GM18867 (cell line): ENCODE measurements around the gene KRT2.

ENCODE experiments used
- ATAC-seq: cut with Tn5 transposase; IDR thresholded peaks from one replicate; pipeline ENCODE4 v1.9.1; 2021; ENCODE audit warnings: mild to moderate bottlenecking, moderate library complexity; ENCODE audit not compliant: unreplicated experiment

KRT2 gene

DNA sequence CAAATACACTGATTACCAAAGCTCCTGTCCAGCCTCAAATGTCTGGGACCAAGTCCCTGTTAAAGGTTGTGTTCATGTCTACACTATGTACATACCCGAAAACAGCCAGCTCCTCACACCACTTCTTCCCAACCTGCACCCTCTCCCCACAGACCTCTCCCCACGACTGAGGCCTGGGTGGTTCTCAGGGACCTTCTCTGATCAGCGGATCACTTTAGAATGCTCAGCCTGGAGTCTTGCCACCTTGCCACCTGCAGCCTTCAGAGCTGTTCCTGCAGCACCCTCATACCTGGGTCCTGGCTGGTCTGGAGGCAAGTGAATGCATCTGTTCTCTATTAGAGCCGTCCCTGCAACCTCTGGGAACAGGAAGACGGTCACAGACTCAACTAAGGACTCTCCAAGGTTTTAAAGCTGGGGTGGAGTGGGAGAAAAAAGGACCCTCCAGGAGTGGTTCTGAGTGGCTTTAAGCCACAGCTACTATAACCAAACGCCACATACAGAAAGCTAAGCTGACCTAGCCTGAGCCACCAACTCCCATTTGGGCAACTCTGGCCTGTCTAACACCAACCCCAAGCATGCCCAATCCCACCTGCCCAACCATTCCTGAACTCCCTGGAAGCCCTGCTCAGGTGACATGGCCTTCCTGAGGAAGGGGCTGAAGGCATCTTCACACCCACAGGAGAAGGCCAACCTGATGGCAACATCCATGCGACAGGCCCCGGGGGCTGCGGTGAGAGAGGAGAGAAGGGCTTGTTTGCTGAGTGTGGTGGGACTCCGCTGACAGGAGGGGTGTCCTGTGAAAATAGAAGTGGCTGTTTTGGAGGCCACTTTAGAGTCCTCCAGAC, 8.6 kb downstream of the KRT2 start:
- ATAC-seq = no peak

DNA sequence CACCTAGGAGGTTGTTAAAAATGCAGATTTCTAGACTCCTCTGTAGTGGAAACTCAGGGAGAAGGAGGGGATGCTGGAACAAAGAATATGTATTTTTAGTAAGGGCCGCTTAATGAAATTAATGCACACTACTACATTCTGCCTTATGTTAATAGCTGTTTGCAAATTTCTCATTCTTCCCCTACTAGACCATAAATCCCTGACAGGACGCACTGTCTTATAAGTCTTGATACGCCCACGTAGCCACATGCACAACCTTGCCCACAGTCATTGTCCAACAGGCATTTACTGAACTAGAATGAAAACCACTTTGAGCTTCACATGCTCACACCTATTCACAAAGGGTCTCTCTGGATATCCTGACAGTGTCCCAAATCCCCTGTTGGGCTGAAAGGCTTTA, 10.5 kb downstream of the KRT2 start:
- no peak for ATAC-seq

DNA sequence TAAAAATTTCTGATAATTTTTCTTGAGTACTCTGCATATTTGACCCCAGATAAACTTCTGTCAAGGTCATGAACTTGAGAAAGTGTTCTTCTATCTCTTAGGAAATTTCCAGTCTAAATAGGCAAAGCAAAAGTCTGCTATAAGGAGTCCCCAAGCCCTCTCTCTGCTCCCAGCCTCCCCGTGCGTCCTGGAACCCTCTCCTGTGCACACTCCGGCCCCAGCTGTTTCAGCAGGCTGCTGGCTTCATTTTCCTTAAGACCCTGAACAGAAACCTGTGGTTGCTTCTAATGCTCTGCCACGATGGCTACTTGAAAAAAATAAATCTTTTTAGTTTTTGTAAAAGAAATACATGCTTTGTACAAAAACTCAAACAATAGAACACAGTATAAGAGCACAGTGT, 14.7 kb downstream of the KRT2 start:
- ATAC-seq = no peak

DNA sequence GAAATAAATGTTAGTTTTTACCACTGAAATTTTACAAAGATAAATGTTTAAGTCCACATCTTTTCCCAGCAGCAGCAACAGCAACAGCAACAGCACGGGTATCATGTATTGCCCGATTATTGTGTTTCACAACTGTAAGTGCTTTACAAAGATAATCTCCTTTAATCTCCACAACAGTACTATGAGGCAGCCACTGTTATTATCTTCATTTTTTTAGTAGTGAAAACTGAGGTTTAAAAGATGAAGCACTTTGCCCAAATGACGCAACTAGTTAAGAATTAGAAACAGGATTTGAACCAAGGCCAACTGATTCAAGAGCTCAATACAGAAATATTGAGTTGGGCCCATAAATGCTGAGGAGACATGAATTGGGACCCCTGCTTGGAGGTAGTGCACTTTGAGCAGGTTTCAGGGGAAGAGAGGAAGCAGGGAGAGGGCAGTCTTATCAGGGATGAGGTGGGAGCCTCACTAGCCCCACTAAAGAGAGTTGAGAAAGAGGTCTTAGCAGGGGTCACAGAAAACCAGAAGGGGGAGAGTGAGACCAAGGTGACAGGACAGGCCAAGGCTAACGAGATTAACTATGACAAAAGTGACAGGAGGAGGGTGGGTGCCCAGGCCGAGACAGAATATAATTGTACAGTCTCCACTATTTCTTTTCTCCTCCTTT, 15.3 kb downstream of the KRT2 start:
- no peak for ATAC-seq

DNA sequence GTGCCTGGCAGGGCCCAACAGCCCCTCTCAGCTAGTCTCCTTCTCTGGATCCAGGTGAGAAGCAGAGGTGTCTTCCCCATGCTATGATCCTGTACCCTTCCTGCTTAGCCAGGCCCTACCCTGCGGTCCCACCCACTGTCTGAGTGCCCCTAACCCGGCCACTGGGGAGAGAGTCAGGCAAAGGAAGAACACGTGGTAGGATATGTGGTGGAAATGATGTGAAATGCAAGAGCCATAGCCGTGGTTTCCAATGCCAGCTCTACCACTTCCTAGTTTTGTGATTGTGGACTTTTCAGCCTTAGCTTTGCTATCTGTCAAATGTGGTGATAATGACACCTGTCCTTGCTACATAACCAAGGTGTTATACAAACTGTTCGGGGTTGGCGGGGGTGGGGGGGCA, 15.8 kb downstream of the KRT2 start:
- ATAC-seq = no peak

DNA sequence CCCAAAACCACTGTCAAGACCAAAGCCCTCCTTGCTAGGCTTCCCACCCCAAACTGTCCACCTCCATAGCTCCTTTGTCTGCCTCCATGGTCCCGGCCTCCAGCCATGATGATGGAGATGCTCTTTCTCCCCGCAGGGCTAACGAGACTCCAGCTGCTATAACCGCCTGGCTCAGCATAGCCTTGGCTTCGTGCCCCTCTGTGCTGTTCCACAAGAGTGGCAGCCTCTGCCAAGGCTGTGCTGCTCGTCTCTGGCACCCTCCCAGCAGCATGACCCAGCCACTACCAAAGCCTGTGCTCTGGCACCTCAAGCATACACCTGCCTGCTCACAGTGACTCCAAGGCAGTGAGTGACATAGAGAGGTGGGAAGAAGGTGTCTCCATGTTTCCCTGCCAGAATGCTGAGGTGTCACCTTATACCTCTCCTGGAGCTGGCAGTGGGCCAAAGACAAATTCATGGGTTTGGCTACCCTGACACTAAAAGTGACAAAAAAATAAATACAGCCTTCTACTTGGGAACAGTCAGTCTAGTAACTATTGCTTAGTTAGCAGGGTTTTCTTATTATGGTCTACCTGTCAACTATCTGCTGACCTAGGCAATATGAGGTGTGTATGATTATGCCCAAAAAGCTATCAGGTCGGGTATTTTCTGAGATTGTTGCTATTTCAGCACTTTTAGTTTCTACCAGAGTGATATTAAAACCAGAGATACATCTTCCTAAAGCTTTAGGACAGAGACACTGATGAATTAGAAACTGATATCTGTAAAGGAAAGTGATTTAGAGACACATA, 17.6 kb downstream of the KRT2 start:
- no peak for ATAC-seq

DNA sequence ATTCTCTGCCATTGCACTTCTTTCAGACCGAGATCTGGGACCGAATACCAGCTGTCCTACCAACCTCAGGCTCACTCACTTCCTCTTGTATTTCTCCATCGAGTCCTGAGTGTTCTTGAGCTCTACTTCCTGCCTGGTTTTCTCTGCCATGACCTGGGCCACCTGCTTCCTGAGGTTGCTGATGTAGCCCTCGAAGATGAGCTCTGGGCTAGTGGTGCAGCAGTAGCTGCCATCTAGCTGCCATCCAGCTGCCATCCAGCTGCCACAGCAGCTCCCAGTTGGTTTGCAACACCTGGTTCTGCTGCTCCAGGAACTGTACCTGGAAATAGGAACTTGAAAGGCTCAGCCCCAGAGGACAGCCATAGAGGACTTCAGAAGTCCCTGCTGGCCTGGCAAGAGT, 18.6 kb downstream of the KRT2 start:
- no peak for ATAC-seq

DNA sequence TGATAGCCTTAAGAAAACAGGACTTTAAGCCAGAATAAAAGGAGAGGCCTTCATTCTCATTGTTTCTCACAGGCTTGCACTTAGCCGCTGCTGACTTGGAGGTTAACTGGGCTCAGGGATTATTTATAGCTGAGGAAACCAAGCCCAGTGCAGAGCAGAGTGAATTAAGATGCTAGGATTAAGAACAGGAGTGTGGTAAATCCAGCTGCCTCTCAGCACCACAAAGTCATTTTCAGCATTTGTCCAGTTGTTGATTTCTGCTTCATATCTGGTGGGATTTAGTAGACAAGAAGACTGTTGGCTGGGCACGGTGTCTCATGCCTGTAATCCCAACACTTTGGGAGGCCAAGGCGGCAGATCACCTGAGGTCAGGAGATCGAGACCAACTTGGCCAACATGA, 19.4 kb downstream of the KRT2 start:
- no peak for ATAC-seq

DNA sequence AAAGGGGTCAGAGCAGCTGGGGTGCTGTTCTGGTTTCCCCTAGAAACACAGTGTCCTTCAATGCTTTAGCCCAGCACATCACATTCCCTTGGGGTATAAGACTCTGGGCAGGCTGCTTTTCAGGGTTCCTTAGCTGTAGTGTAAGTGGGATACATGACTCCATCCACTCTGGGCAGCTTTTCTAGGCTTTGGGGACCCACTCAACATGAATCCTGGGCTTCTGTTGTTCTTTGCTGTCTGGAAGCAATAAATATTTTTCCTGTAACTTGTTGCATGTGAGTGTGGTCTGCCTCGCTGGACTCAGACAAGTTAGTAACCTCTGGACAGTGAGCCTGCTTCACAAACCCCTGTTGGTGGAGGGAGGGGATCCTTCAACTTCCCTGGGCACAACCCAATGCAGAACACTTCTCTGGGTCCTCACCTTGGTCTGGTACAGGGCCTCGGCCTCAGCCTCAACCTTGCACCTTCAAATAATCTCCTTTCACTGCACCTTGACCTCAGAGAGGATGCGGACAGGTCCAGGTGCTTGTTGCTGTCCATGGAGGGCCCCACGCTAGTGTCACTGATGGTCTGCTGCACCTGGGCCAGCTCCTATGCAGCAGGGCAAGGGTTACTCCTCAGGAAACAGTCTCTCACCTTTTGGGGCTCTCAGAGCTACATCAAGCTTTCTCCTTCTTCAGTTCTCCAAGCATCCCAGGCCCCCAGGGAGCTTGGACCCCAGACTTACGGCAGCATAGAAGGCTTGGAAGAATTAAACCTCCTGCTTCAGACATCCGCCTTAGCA, 20.1 kb downstream of the KRT2 start:
- no peak for ATAC-seq

DNA sequence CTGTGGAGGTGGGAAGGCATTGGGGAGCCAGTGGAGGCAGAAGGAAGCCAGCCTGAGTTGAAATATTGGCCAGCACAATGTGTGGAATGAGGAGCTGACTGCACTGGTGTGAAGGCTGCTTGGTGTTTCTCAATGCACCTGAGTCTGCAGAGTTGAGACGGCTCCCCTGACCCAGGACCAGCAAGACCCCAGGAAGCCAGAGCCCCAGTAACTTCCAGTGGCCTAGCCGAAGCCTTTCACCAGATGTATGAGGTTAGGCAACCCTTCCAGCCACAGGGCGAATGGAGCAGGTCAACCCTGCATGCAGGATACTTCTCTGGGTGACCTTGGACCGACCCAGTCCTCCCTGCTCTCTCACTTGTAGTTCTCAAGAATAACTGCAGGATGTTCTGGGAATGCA, 20.7 kb downstream of the KRT2 start:
- no peak for ATAC-seq

DNA sequence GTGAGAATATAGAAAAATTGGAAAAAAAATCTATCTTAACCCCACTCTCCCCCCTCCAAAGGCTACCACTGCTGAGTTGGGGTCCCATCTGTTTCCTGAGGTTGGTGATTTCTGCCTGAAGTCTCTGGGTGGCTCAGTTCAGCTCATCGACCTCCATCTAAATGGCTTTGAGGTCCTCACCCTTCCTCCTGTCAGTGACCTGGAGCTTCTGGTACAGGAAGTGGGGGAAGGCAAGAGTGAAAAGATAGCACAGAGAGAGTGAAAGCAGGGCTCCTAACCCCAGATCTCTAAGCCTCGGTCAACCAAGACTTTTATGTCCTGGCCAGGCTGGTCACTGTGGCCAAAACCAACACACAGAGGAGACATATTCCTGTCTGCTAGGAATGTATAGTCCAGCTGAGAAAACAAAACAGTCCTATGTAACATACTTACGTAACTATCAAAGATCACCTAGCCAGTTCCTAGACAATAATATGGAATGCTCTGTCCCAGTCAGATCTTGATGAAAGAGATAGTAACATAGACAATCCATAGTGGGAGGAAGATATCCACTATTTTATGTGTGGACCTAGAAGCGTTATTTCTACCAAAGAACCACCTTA, 21.3 kb downstream of the KRT2 start:
- ATAC-seq = no peak

DNA sequence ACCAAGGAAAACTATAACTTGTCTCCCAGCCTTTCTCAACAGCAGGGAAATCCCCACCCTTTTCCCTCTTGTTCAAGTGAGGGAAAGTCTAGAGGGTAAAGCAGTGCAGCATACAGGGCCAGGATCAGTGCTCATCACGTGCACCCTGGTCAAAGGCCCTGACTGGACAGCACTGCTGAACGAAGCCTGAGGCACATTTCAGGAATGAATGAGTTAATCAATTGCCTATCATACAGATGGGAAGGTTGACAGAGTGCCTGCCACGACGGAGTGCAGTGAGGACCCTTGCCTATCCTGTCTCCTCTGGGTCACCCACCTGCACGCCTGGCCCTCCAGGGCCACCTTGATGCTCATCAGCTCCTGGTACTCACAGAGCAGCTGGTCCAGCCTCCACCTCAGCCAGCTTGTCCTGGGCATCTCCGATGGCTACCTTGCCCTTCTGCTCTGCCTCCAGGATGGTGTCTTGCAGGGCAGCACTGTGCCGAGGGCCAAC, 22.0 kb downstream of the KRT2 start:
- no peak for ATAC-seq

DNA sequence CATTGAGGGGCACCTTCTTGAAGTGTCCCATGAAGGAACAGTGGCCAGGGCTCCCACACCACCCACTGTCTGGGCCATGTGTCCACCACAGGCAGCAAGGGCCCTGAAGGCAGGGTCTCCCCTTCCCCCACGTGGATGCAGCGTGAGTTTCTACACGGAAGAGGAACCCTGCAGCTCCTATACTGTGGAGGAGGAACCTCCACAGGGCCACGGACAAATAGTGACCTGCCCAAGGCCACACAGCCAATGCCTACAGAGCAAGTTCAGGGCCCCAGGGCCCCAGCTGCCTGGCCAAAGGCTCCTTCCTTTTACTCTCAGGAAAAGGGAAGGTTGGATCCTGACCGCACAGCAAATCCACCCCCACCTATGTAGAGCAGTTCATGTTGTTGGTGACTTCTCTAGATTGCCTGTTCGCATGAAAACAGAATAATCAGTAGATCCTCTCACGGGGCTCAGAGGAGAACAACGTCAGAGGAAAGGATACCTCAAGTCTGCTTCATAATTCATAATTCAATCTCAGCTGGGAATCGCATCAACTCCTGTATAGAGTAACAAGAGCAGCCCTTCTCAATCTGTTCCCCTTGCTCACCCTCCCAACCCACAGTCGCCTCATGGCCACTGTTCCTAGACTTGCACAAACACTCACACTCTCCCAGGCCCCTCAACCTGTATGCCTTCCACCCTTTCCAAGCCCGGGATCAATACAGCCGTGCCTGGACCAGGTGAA, 22.6 kb downstream of the KRT2 start:
- no peak for ATAC-seq

DNA sequence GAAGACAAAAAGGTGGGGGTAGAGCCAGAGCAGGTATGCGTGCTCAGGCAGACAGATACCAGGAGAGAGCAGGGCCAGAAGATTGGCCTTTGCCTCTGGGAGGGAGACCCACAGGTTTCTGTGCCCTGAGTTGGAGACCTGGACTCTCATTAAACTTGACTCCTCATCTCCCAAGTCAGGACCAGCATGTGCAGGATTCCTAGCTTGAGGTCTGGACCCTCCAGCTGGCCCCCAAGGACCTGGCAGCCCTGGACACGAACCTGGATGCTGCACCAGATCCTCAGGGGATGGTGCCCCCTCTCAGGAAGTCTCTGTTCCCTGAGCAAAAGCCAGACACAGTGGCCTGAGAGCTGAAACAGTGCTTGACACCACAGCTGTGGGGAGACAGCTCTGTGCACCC, 23.2 kb downstream of the KRT2 start:
- no peak for ATAC-seq

DNA sequence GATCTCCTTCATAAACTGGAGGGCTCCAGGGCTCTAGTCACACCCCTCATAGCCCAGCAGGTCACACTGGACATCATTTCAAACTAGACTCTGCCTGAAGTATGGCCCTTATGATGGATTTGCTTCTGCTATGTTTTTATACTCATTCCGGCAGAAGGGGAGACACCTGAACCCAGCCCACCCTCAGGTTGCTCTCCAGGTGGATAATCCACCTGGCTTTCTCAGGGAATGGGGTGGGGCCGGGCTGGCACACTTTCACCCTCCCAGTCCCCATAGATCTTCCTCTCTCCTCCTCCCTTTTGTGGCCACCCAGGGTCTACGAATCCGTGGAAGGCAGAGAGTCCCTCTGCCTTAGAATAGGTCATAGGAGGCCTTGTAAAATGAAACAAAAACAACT, 23.9 kb downstream of the KRT2 start:
- no peak for ATAC-seq

DNA sequence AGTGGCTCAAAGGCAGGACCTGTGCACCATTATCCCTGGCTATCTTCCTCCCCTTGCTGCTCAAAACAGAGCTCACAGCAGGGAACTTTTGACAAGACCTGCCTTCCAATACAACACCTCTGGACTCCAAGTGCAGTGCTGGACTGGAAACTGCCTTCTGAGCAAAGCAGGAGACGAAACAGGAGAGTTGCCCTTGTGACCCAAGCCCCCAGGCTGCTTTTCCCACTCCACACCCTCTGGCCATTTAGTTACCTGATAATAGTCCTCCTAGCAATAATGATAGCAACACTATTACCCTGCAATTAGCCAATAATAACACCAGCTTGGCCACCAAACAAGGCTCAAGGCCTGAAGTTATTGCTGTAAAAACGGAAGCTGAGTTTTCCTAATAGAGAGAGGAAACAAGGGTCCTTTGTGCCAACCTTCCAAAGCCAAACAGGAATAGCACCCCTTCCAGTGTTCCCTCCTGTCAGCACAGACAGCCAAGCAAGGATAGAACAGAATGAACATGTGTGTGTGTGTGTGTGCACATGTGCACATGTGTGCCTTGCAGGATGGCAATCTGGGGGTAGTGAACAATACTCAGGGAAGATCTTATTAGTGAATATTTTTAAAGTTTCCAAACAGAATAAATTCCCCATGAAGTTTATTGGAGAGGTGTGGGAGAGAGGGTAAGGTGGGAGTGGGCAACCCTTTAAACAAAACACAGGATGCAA, 24.5 kb downstream of the KRT2 start:
- no peak for ATAC-seq

DNA sequence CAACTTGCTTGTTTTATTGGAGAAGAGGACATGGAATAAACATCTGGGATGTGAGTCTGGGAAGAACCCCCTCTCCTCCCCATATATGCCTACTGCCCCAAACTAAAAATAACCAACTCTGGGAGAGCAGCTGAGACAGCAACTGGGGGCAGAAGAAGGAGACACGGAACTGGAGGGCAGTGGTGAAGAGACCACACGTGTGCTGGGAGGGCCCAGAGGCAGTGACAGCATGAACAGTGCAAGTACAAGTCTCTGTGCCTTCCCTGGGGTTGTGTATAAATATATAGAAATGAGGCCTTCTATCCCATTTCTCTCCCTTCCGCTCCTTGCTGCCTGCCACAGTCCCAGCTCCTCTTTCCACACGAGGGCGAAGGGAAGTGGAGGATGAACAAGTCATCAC, 29.7 kb downstream of the KRT2 start:
- ATAC-seq = no peak

DNA sequence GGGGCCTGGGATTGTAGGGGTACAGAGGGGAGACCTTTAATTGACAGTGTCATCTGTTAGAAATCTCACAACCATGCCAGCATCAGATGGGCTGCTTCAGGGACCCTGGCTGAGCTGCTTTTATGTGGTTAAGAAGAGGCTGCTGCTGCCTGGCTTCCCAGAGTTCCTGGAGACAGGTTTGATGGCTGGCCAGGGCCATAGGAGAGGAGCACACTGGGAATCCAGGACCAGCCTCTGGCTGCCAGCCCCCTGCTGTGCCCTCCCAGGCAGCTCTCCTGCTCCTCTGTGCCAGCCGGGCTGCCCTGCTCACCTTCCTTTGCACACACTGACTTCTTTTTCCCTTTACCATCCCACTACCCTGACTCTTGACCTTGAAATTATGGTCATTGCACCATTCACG, 33.1 kb downstream of the KRT2 start:
- ATAC-seq = no peak

DNA sequence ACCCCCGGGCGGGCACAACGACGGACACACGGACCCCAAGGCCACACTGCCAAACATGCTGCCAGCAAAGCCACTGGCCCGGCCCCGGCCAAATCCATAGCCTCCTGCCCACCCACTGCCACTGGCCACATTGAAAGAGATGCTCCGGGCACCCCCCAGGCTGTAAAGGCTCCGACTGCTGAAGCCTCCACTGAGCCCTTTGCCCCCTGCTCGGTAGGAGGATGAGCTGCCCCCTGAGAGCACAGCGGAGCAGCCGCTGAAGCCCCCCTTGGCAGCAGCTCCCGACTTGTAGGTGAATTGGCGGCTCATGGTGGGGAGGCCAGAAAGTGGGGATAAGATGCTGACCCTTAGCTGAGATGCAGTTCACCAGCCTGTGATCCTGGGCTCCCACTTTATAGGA, 33.8 kb downstream of the KRT2 start, which contains the start of gene KRT73:
TSS of gene KRT73 (minus strand) at position 344 of the 400 bp plus-strand sequence. CDS start at position 309, 35 bp downstream.
- no peak for ATAC-seq
